Gastrocnemius medialis (tissue), 4 donors: ENCODE measurements around the gene ELMO2.

Source experiments
- POLR2A ChIP-seq, 2 donors: fragments of 450-650 bp; IDR thresholded peaks; one replicate each; pipeline ENCODE4 v1.6.1; 2017; ENCODE audit warnings: antibody characterized with exemption in 2 of 2, mild to moderate bottlenecking in 2 of 2, moderate library complexity in 2 of 2
- TF ChIP-seq, protein P1 (sequence below), 5 experiments: fragments of 450-650 bp in 3 of 5; fragments of 200-600 bp in 2 of 5; sonication (generic) in 2 of 5; IDR thresholded peaks in 4 of 5; conservative IDR thresholded peaks in 1 of 5; 1 replicate in 4 of 5; 2 replicates in 1 of 5; pipeline ENCODE4 v1.5.1; 2016 to 2019; ENCODE audit warnings: antibody characterized with exemption in 5 of 5, mild to moderate bottlenecking in 3 of 5, moderate library complexity in 3 of 5

DNA sequence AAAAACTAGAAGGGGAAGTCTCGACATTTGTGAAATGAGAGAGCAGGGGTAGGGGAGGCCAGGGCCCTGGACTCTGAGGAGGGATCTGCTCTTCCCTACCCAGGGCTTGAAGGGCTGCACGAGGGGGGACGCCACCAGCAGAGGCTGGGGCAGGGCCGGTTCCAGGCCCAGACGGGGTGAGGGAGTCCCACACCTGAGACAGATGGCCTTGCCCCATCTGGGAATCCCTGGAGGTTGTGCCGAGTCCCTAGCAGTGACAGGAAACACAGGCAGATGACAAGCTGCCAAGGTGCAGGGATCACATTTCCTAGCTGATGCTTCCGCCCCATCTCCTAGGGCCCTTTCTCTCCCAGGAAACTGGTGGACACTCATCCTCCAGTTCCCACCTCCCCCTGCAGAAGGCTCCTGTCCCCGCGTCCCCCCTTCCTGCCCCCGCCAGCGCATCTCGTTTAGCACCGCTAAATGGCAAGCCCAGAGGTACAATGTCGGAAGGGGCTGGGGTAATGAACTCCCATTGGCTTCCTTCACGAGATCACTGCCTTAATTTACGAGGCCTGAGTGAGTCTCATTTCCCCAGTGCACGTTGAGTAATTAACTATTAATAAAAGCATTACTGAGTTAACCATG lies 63.0 kb downstream of the ELMO2 start:
- TF ChIP-seq, protein P1, sequence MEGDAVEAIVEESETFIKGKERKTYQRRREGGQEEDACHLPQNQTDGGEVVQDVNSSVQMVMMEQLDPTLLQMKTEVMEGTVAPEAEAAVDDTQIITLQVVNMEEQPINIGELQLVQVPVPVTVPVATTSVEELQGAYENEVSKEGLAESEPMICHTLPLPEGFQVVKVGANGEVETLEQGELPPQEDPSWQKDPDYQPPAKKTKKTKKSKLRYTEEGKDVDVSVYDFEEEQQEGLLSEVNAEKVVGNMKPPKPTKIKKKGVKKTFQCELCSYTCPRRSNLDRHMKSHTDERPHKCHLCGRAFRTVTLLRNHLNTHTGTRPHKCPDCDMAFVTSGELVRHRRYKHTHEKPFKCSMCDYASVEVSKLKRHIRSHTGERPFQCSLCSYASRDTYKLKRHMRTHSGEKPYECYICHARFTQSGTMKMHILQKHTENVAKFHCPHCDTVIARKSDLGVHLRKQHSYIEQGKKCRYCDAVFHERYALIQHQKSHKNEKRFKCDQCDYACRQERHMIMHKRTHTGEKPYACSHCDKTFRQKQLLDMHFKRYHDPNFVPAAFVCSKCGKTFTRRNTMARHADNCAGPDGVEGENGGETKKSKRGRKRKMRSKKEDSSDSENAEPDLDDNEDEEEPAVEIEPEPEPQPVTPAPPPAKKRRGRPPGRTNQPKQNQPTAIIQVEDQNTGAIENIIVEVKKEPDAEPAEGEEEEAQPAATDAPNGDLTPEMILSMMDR (IDR thresholded peaks at IDR 0.05 in 4 of 5, conservative IDR thresholded peaks at IDR 0.05 in 1 of 5): no peak
- TF ChIP-seq POLR2A (IDR thresholded peaks at IDR 0.05): no peak
